ENCODE measurements around the gene PARD6G.

GRCh38 chr18:80200171-80200931, 47.0 kb downstream of the PARD6G start:
- TF ChIP-seq CTCF (IDR thresholded peaks at IDR 0.05) (no peak), POLR2A (IDR thresholded peaks at IDR 0.05) (no peak)
